Keratinocyte (primary cell): ENCODE data around the gene ONECUT1. TPM values are rescaled to one million over a fixed set of nuclear protein-coding genes. Genes with fewer than 3 reads are reported as not detected.

ENCODE experiments used
- DNase-seq: peaks from one replicate; pipeline ENCODE4 v3.0.0-alpha.2; 2011; ENCODE audit warnings: low read depth, missing footprints, low spot score
- FAIRE-seq: peaks from 2 replicates; lab custom pipeline; 2011; peaks lifted over from hg19 to GRCh38; lab: Jason Lieb, UNC
- H2AFZ ChIP-seq: 2 replicates; pipeline ENCODE4 v1.6.0; 2012; ENCODE audit warnings: low read length, control low read depth, inconsistent platforms; ENCODE audit not compliant: control insufficient read depth
- H3K27ac ChIP-seq: 2 replicates; pipeline ENCODE4 v1.5.1; 2011; ENCODE audit warnings: low read length; ENCODE audit not compliant: control insufficient read depth, insufficient read depth
- H3K27me3 ChIP-seq: 3 replicates; pipeline ENCODE4 v1.6.0; 2011; ENCODE audit warnings: low read length; ENCODE audit not compliant: control insufficient read depth, insufficient read depth; ENCODE audit errors: extremely low read depth
- H3K36me3 ChIP-seq, 2 experiments: 2 replicates in 1 of 2; 3 replicates in 1 of 2; pipeline ENCODE4 v1.5.1; 2011; ENCODE audit warnings: low read length in 2 of 2, mild to moderate bottlenecking in 1 of 2; ENCODE audit not compliant: control insufficient read depth in 2 of 2, insufficient read depth in 2 of 2; ENCODE audit errors: extremely low read depth in 1 of 2
- H3K4me1 ChIP-seq: 3 replicates; pipeline ENCODE4 v1.5.1; 2011; ENCODE audit warnings: low read length; ENCODE audit not compliant: control insufficient read depth, insufficient read depth; ENCODE audit errors: extremely low read depth
- H3K4me2 ChIP-seq: 3 replicates; pipeline ENCODE4 v1.6.0; 2011; ENCODE audit warnings: low read depth, low read length; ENCODE audit not compliant: control insufficient read depth, insufficient read depth; ENCODE audit errors: extremely low read depth
- H3K4me3 ChIP-seq, 3 experiments: fragments of 200-600 bp in 1 of 3; sonication (generic) in 1 of 3; 2 replicates in 2 of 3; 3 replicates in 1 of 3; pipeline ENCODE4 v1.5.1; 2011 to 2016; ENCODE audit warnings: low read length in 3 of 3, mild to moderate bottlenecking in 3 of 3, control low read depth in 2 of 3, inconsistent platforms in 1 of 3, low read depth in 1 of 3, mixed read lengths in 1 of 3, mixed run types in 1 of 3, moderate library complexity in 1 of 3; ENCODE audit not compliant: control insufficient read depth in 2 of 3, insufficient read depth in 2 of 3; ENCODE audit errors: extremely low read depth in 1 of 3
- H3K79me2 ChIP-seq: 2 replicates; pipeline ENCODE4 v1.6.0; 2012; ENCODE audit warnings: low read length; ENCODE audit not compliant: control insufficient read depth, insufficient read depth
- H3K9ac ChIP-seq: 3 replicates; pipeline ENCODE4 v1.6.0; 2011; ENCODE audit warnings: low read length; ENCODE audit not compliant: control insufficient read depth, insufficient read depth; ENCODE audit errors: extremely low read depth
- H3K9me1 ChIP-seq: 3 replicates; pipeline ENCODE4 v1.6.0; 2011; ENCODE audit warnings: low read length; ENCODE audit not compliant: control insufficient read depth, insufficient read depth; ENCODE audit errors: extremely low read depth
- H3K9me3 ChIP-seq: 2 replicates; pipeline ENCODE4 v1.5.1; 2012; ENCODE audit warnings: low read depth, low read length; ENCODE audit not compliant: control insufficient read depth
- H4K20me1 ChIP-seq: 3 replicates; pipeline ENCODE4 v1.6.0; 2011; ENCODE audit warnings: low read length; ENCODE audit not compliant: control insufficient read depth, insufficient read depth; ENCODE audit errors: extremely low read depth
- EZH2 ChIP-seq: IDR thresholded peaks from one replicate; pipeline ENCODE4 v1.6.1; 2012; ENCODE audit warnings: inconsistent platforms, mild to moderate bottlenecking, low read length, moderate library complexity
- dilution Hi-C: fragments of 300-500 bp; cut with MboI; formaldehyde crosslinking; loops from one replicate; pipeline ENCODE4 v1.7.0; 2020; ENCODE audit warnings: low sequenced_read_pairs; ENCODE audit not compliant: extremely low pct_ligation_motif_present
- polyA plus RNA-seq, 5 experiments: library from polyadenylated mRNA; depleted of rRNA in 3 of 5; stranded (reverse) in 3 of 5; stranded (forward) in 1 of 5; unstranded in 1 of 5; fragments of >200 nt; gene quantifications; 1 replicate in 1 of 5; 2 replicates in 3 of 5; 3 replicates in 1 of 5; pipeline versions ENCODE4 v1.2.1 to v1.2.3, GENCODE V29; 2011 to 2012; ENCODE audit warnings: missing spikeins in 2 of 5, low read depth in 1 of 5, low replicate concordance in 1 of 5
- TF ChIP-seq, protein P1 (sequence below), 3 experiments: IDR thresholded peaks in 1 of 3; conservative IDR thresholded peaks in 1 of 3; optimal IDR thresholded peaks in 1 of 3; 2 replicates in 2 of 3; 3 replicates in 1 of 3; pipeline versions ENCODE3 to v1.5.1; 2011; ENCODE audit warnings: low read length in 3 of 3, mild to moderate bottlenecking in 3 of 3, moderate library complexity in 2 of 3, control low read depth in 1 of 3, inconsistent platforms in 1 of 3; ENCODE audit not compliant: insufficient read depth in 2 of 3; ENCODE audit errors: extremely low read depth in 1 of 3

Gene ONECUT1
- polyA plus RNA-seq, 1 donor (not counting 4 experiments of a cell fraction or from before 2014, with no cell fraction given): not detected

DNA sequence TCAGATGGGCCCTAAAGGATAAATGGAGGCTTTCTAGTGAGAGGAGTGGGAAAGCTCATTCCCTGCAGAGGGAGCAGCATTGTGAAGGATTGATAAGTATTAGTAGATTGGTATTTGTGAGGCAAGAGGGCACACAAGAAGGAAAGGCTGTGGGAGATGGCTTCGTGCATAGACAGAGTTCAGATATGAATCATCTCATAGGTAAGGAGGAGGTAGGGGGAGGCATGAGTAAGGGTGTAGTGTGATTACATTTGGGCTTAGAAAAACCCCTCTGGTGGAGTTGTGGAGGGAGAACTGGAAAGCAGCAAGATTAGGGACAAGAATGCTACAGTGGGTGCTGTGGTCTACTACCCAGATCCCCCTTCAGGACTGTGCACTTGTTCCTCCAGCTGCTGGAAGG is 29.6 kb downstream of the ONECUT1 start:
- H3K79me2 ChIP-seq: no peaks in the 10 kb centered on the region
- FAIRE-seq (no peak), DNase-seq (no peak)
- TF ChIP-seq EZH2: no peak
- TF ChIP-seq, protein P1, sequence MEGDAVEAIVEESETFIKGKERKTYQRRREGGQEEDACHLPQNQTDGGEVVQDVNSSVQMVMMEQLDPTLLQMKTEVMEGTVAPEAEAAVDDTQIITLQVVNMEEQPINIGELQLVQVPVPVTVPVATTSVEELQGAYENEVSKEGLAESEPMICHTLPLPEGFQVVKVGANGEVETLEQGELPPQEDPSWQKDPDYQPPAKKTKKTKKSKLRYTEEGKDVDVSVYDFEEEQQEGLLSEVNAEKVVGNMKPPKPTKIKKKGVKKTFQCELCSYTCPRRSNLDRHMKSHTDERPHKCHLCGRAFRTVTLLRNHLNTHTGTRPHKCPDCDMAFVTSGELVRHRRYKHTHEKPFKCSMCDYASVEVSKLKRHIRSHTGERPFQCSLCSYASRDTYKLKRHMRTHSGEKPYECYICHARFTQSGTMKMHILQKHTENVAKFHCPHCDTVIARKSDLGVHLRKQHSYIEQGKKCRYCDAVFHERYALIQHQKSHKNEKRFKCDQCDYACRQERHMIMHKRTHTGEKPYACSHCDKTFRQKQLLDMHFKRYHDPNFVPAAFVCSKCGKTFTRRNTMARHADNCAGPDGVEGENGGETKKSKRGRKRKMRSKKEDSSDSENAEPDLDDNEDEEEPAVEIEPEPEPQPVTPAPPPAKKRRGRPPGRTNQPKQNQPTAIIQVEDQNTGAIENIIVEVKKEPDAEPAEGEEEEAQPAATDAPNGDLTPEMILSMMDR (optimal IDR thresholded peaks at IDR 0.05 in 1 of 3, IDR thresholded peaks at IDR 0.05 in 1 of 3, conservative IDR thresholded peaks at IDR 0.05 in 1 of 3; ENCODE audit: extremely low read depth in 1 of 3, insufficient read depth in 2 of 3, low read length in 3 of 3): no peak
- no peaks in the 10 kb centered on the region for H3K36me3 ChIP-seq
- H2AFZ ChIP-seq: no peak overlapping the region
- no peak overlapping the region for H3K27ac ChIP-seq
- H3K9me1 ChIP-seq: no peaks in the 10 kb centered on the region
- H4K20me1 ChIP-seq: no peaks in the 10 kb centered on the region
- dilution Hi-C loops: no loop called here
- no peaks in the 10 kb centered on the region for H3K4me1 ChIP-seq
- no peaks in the 10 kb centered on the region for H3K27me3 ChIP-seq
- no peak overlapping the region for H3K4me2 ChIP-seq
- no peaks in the 10 kb centered on the region for H3K9me3 ChIP-seq
- H3K4me3 ChIP-seq: no peak overlapping the region
- no peak overlapping the region for H3K9ac ChIP-seq

- DNase-seq (no peak), FAIRE-seq (no peak)
- H3K4me2 ChIP-seq: no peak overlapping the region
Observed at GRCh38 chr15:52759969-52760368, 30.2 kb downstream of the ONECUT1 start.

More at GRCh38 chr15:52759969-52760368, 30.2 kb downstream of the ONECUT1 start:
- no peak overlapping the region for H3K4me3 ChIP-seq
- H3K4me1 ChIP-seq: no peaks in the 10 kb centered on the region
- no peaks in the 10 kb centered on the region for H3K36me3 ChIP-seq
- H3K79me2 ChIP-seq: no peaks in the 10 kb centered on the region
- H4K20me1 ChIP-seq: no peaks in the 10 kb centered on the region
- dilution Hi-C loops: no loop called here
- H3K27me3 ChIP-seq: no peaks in the 10 kb centered on the region
- H3K9me3 ChIP-seq: no peaks in the 10 kb centered on the region
- TF ChIP-seq, protein P1 (optimal IDR thresholded peaks at IDR 0.05 in 1 of 3, IDR thresholded peaks at IDR 0.05 in 1 of 3, conservative IDR thresholded peaks at IDR 0.05 in 1 of 3; ENCODE audit: extremely low read depth in 1 of 3, insufficient read depth in 2 of 3, low read length in 3 of 3): no peak
- no peak for TF ChIP-seq EZH2
- H2AFZ ChIP-seq: no peak overlapping the region
- no peak overlapping the region for H3K27ac ChIP-seq
- no peaks in the 10 kb centered on the region for H3K9me1 ChIP-seq
- no peak overlapping the region for H3K9ac ChIP-seq
